ENCODE results near the gene BTNL2.

DNA sequence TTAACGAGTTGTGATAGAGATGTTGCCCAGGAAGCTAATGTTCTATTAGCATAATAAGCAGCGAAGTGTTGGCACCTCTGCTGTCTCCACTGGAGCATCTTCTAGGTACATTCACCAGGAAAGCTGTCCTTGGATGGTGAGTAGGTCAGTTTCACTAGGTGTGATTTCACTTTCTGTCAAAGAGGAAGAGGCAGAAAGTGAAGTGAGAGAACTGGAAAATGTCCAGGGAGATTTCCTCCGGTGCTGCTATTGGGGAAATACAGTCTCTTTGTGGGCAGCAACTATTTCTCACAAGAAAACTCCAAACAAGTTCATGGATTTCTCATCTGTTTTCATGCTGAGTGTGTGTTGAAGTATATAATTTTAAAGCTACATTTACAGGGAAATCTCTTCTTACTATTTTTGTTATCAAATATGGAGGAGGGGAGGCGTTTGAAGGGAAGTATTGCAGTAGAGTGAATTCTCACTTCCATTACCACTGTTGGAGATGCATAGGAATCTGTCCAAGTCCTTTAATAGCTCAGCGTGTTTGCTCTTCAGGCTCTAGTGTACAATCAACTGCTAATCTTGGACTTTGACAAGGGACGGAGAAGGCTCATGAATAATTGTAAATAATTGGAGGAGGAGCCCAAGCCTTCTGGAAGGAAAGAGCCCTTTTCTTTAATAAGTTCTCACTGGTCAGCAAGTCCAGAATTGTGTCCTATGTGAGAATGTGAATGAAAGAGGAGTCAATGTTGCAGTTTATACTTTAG lies 19.2 kb downstream of the BTNL2 start:
- TF ChIP-seq, protein P1, sequence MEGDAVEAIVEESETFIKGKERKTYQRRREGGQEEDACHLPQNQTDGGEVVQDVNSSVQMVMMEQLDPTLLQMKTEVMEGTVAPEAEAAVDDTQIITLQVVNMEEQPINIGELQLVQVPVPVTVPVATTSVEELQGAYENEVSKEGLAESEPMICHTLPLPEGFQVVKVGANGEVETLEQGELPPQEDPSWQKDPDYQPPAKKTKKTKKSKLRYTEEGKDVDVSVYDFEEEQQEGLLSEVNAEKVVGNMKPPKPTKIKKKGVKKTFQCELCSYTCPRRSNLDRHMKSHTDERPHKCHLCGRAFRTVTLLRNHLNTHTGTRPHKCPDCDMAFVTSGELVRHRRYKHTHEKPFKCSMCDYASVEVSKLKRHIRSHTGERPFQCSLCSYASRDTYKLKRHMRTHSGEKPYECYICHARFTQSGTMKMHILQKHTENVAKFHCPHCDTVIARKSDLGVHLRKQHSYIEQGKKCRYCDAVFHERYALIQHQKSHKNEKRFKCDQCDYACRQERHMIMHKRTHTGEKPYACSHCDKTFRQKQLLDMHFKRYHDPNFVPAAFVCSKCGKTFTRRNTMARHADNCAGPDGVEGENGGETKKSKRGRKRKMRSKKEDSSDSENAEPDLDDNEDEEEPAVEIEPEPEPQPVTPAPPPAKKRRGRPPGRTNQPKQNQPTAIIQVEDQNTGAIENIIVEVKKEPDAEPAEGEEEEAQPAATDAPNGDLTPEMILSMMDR (IDR thresholded peaks at IDR 0.05), result no peak
- TF ChIP-seq POLR2A (IDR thresholded peaks at IDR 0.05), result no peak
